CD4-positive, alpha-beta T cell (primary cell): ENCODE results near the gene NOX4. TPM values are rescaled to one million over a fixed set of nuclear protein-coding genes. Genes with fewer than 3 reads are reported as not detected.

Source experiments
- ATAC-seq: fragments of 200-7000 bp; cut with Tn5 transposase; one replicate; pipeline ENCODE4 v1.10.0; 2022; ENCODE audit warnings: mild to moderate bottlenecking; ENCODE audit not compliant: poor library complexity
- CTCF ChIA-PET: fragments of 350-600 bp; sonication (Branson Sonifier 250); formaldehyde crosslinking; loops from one replicate; lab custom pipeline; 2021; ENCODE audit warnings: antibody characterized with exemption, inconsistent platforms; lab: Charles Lee
- POLR2A ChIA-PET: fragments of 350-600 bp; sonication (Branson Sonifier 250); formaldehyde crosslinking; loops from one replicate; lab custom pipeline; 2021; ENCODE audit warnings: antibody characterized with exemption, inconsistent platforms; lab: Charles Lee
- DNase-seq, 14 experiments: peaks; one replicate each; pipeline ENCODE4 v3.0.0-alpha.2; 2013 to 2020; ENCODE audit warnings: mixed read lengths in 2 of 14
- H3K27ac ChIP-seq, 2 donors: one replicate each; pipeline versions ENCODE4 v1.5.1 to v1.7.0; 2013; ENCODE audit warnings: low read length in 2 of 2, low read depth in 1 of 2, mild to moderate bottlenecking in 1 of 2
- H3K27me3 ChIP-seq, 2 experiments: 1 replicate in 1 of 2; 2 replicates in 1 of 2; pipeline versions ENCODE4 v1.6.1 to v1.7.0; 2013; ENCODE audit warnings: low read length in 2 of 2, control low read depth in 1 of 2, mild to moderate bottlenecking in 1 of 2, moderate library complexity in 1 of 2; ENCODE audit not compliant: insufficient read depth in 2 of 2, control insufficient read depth in 1 of 2
- H3K36me3 ChIP-seq: one replicate; pipeline ENCODE4 v1.6.1; 2013; ENCODE audit warnings: low read length, control low read depth; ENCODE audit not compliant: insufficient read depth
- H3K4me1 ChIP-seq: one replicate; pipeline ENCODE4 v1.6.1; 2013; ENCODE audit warnings: low read length, control low read depth; ENCODE audit not compliant: insufficient read depth
- H3K4me3 ChIP-seq: one replicate; pipeline ENCODE4 v1.5.1; 2013; ENCODE audit warnings: mild to moderate bottlenecking, low read length, moderate library complexity
- H3K9me3 ChIP-seq, 2 experiments: 1 replicate in 1 of 2; 2 replicates in 1 of 2; pipeline versions ENCODE4 v1.6.1 to v1.7.0; 2013; ENCODE audit warnings: low read length in 2 of 2, mild to moderate bottlenecking in 2 of 2, control low read depth in 1 of 2, moderate library complexity in 1 of 2; ENCODE audit not compliant: control insufficient read depth in 1 of 2, insufficient read depth in 1 of 2
- H3K27ac Mint-ChIP-seq: one replicate; pipeline ENCODE4 v1.8.0; 2020; ENCODE audit warnings: mixed read lengths
- H3K27me3 Mint-ChIP-seq: one replicate; pipeline ENCODE4 v1.8.0; 2021; ENCODE audit warnings: mixed read lengths
- H3K36me3 Mint-ChIP-seq: one replicate; pipeline ENCODE4 v1.8.0; 2021; ENCODE audit warnings: low read depth, mixed read lengths
- H3K4me1 Mint-ChIP-seq: one replicate; pipeline ENCODE4 v1.8.0; 2021; ENCODE audit warnings: low read depth, mixed read lengths
- H3K4me3 Mint-ChIP-seq: one replicate; pipeline ENCODE4 v1.8.0; 2020; ENCODE audit warnings: mild to moderate bottlenecking, mixed read lengths
- H3K9me3 Mint-ChIP-seq: one replicate; pipeline ENCODE4 v1.8.0; 2020; ENCODE audit warnings: mixed read lengths
- intact Hi-C, 2 experiments: fragments of 100-400 bp; cut with DNase I in 1 of 2; cut with micrococcal nuclease in 1 of 2; formaldehyde crosslinking; loops; one replicate each; pipeline versions ENCODE4 v1.15.1 to v1.9.0; 2023 to 2025; cut with DNase I, micrococcal nuclease
- total RNA-seq, 174 experiments: library from RNA in 2 of 174; stranded (reverse) in 2 of 174; gene quantifications; one replicate each; pipeline ENCODE4 v1.2.3 and lab custom pipeline; 2021 to 2026
- TF ChIP-seq, protein P1 (sequence below): fragments of 200-600 bp; IDR thresholded peaks from one replicate; pipeline ENCODE4 v1.8.0; 2022; ENCODE audit warnings: antibody characterized with exemption, mild to moderate bottlenecking

The NOX4 gene
- total RNA-seq, 2 experiments from 2014 or later: not detected

DNA sequence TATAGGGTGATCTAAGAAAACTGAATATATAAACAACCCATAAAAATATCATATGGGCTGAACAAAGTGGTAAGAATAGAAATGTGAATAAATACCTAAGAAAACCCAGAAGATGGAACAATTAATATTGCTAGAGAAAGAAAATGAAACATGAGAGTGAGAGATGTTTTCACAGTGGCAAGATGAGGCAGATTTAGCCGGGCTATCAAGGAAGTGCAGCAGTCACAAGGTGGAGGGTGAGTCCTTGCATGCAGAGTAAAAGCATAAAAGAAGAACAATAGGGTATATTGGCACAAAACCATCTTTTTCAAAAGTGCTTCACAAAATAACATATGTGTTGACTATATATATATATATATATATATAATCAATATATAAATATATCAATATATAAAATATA lies 49.6 kb downstream of the NOX4 start:
- intact Hi-C loops: no loop called here
- ATAC-seq: no peak
- no peak for DNase-seq
- Histone ChIP-seq H3K4me1 (no peaks in the 10 kb centered on the region), H3K4me3 (no peak overlapping the region), H3K36me3 (no peaks in the 10 kb centered on the region), H3K27ac (no peak overlapping the region), H3K9me3 (no peaks in the 10 kb centered on the region), H3K27me3 (no peaks in the 10 kb centered on the region)
- TF ChIP-seq, protein P1, sequence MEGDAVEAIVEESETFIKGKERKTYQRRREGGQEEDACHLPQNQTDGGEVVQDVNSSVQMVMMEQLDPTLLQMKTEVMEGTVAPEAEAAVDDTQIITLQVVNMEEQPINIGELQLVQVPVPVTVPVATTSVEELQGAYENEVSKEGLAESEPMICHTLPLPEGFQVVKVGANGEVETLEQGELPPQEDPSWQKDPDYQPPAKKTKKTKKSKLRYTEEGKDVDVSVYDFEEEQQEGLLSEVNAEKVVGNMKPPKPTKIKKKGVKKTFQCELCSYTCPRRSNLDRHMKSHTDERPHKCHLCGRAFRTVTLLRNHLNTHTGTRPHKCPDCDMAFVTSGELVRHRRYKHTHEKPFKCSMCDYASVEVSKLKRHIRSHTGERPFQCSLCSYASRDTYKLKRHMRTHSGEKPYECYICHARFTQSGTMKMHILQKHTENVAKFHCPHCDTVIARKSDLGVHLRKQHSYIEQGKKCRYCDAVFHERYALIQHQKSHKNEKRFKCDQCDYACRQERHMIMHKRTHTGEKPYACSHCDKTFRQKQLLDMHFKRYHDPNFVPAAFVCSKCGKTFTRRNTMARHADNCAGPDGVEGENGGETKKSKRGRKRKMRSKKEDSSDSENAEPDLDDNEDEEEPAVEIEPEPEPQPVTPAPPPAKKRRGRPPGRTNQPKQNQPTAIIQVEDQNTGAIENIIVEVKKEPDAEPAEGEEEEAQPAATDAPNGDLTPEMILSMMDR: no peak
- H3K4me3 Mint-ChIP-seq: no peak overlapping the region
- H3K27me3 Mint-ChIP-seq: no peaks in the 10 kb centered on the region
- H3K27ac Mint-ChIP-seq: no peak overlapping the region
- H3K9me3 Mint-ChIP-seq: peaks cover 1% of the 10 kb centered on the region
- ChIA-PET POLR2A (no interaction called here), CTCF (no interaction called here)
- H3K4me1 Mint-ChIP-seq: no peaks in the 10 kb centered on the region
- H3K36me3 Mint-ChIP-seq: no peaks in the 10 kb centered on the region

DNA sequence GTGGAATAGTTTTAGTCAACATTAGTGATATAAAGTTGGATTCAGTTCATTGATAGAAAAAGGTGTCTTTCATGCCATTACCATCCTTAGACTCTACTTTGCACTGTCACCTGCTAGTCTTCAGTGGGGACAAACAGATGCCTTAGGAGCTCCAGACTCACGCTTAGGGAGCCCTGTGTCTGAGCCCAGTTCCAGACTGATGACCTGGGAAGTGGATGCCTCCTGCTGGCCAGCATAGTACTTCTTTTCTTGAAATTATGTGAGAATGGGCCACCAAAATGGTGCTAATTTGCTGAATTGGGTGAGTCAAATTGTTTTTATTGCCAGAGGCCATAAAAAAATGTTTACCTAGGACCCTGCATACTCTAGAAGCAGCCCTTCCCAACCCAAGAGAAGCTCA lies 53.9 kb downstream of the NOX4 start:
- H3K9me3 ChIP-seq: no peaks in the 10 kb centered on the region
- H3K4me3 Mint-ChIP-seq: no peak overlapping the region
- no peak for DNase-seq
- H3K27me3 ChIP-seq: no peaks in the 10 kb centered on the region
- H3K4me1 ChIP-seq: no peaks in the 10 kb centered on the region
- no peak for ATAC-seq
- H3K4me3 ChIP-seq: no peak overlapping the region
- H3K9me3 Mint-ChIP-seq: no peaks in the 10 kb centered on the region
- intact Hi-C loops: no loop called here
- H3K36me3 Mint-ChIP-seq: no peaks in the 10 kb centered on the region
- POLR2A ChIA-PET: no interaction called here
- CTCF ChIA-PET: no interaction called here
- no peaks in the 10 kb centered on the region for H3K27me3 Mint-ChIP-seq
- H3K4me1 Mint-ChIP-seq: no peaks in the 10 kb centered on the region
- H3K36me3 ChIP-seq: no peaks in the 10 kb centered on the region
- TF ChIP-seq, protein P1: no peak
- no peak overlapping the region for H3K27ac Mint-ChIP-seq
- no peak overlapping the region for H3K27ac ChIP-seq

DNA sequence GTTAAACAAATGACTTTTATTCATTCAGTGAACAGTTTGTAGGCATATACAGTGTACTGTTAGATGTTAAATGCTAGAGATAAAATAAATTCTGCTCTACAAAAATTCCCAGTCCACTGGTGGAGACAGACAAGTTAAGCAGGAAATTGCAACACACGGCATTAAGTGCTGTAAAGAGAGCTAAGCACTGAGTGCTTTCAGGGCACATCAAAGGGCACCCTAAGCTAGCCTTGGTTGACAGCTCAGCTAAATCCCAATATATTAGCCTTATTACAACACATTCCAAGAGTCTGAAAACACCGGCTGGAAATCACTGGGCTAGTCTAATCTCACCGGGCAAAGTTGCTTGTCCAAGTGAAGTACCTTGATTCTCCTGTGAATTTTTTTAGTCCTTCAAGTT lies 55.1 kb downstream of the NOX4 start:
- H3K27ac ChIP-seq: no peak overlapping the region
- H3K9me3 ChIP-seq: no peaks in the 10 kb centered on the region
- TF ChIP-seq, protein P1: no peak
- H3K27me3 Mint-ChIP-seq: no peaks in the 10 kb centered on the region
- no peak overlapping the region for H3K27ac Mint-ChIP-seq
- no peaks in the 10 kb centered on the region for H3K36me3 Mint-ChIP-seq
- no peaks in the 10 kb centered on the region for H3K36me3 ChIP-seq
- intact Hi-C loops: no loop called here
- H3K4me1 Mint-ChIP-seq: no peaks in the 10 kb centered on the region
- H3K9me3 Mint-ChIP-seq: no peaks in the 10 kb centered on the region
- no peaks in the 10 kb centered on the region for H3K27me3 ChIP-seq
- ChIA-PET CTCF (no interaction called here), POLR2A (no interaction called here)
- ATAC-seq (no peak), DNase-seq (no peak)
- no peak overlapping the region for H3K4me3 ChIP-seq
- no peaks in the 10 kb centered on the region for H3K4me1 ChIP-seq
- no peak overlapping the region for H3K4me3 Mint-ChIP-seq
